Measurements from ENCODE around the gene ADGRL3. TPM values are rescaled to one million over a fixed set of nuclear protein-coding genes. Genes with fewer than 3 reads are reported as not detected.

Gene ADGRL3
- total RNA-seq, 1 donor from 2014 or later: 93.6 TPM

- no peaks in the 10 kb centered on the region for H3K27me3 Mint-ChIP-seq (ENCODE audit: insufficient read depth, low read depth)
- DNase-seq (ENCODE audit: low spot score): no peak
- TF ChIP-seq EZH2phosphoT487 (IDR thresholded peaks at IDR 0.05) (no peak), EZH2 (IDR thresholded peaks at IDR 0.05) (no peak), CTCF (IDR thresholded peaks at IDR 0.05) (no peak)
- Histone ChIP-seq H3K9ac (no peak overlapping the region), H3K4me2 (no peak overlapping the region), H4K20me1 (ENCODE audit: low read depth) (no peaks in the 10 kb centered on the region), H3K4me3 (no peak overlapping the region), H3F3A (ENCODE audit: low read depth) (no peaks in the 10 kb centered on the region), H3K27ac (no peak overlapping the region), H3K36me3 (no peaks in the 10 kb centered on the region), H3K79me2 (ENCODE audit: low read depth) (no peaks in the 10 kb centered on the region), H3K27me3 (no peaks in the 10 kb centered on the region), H3K4me1 (no peaks in the 10 kb centered on the region), H3K9me3 (ENCODE audit: low read depth) (no peaks in the 10 kb centered on the region), H2AFZ (replicated peaks) (no peak overlapping the region)
- H3K27ac Mint-ChIP-seq: no peak overlapping the region
- no peaks in the 10 kb centered on the region for H3K36me3 Mint-ChIP-seq
- no peak overlapping the region for H3K4me3 Mint-ChIP-seq
- H3K4me1 Mint-ChIP-seq: no peaks in the 10 kb centered on the region
- H3K9me3 Mint-ChIP-seq: no peaks in the 10 kb centered on the region
Measured at GRCh38 chr4:62115216-62115615, 915.1 kb downstream of the ADGRL3 start.

GRCh38 chr4:62117886-62118285, 917.8 kb downstream of the ADGRL3 start:
- Histone ChIP-seq H2AFZ (replicated peaks) (no peak overlapping the region), H3K4me3 (no peak overlapping the region), H3K9ac (no peak overlapping the region), H3K9me3 (ENCODE audit: low read depth) (no peaks in the 10 kb centered on the region), H3F3A (ENCODE audit: low read depth) (no peaks in the 10 kb centered on the region), H4K20me1 (ENCODE audit: low read depth) (no peaks in the 10 kb centered on the region), H3K4me1 (no peaks in the 10 kb centered on the region), H3K4me2 (no peak overlapping the region), H3K27ac (no peak overlapping the region), H3K79me2 (ENCODE audit: low read depth) (no peaks in the 10 kb centered on the region), H3K36me3 (no peaks in the 10 kb centered on the region), H3K27me3 (no peaks in the 10 kb centered on the region)
- H3K9me3 Mint-ChIP-seq: no peaks in the 10 kb centered on the region
- H3K27ac Mint-ChIP-seq: no peak overlapping the region
- DNase-seq (ENCODE audit: low spot score): no peak
- no peaks in the 10 kb centered on the region for H3K27me3 Mint-ChIP-seq (ENCODE audit: insufficient read depth, low read depth)
- no peaks in the 10 kb centered on the region for H3K36me3 Mint-ChIP-seq
- no peak for TF ChIP-seq EZH2phosphoT487 (IDR thresholded peaks at IDR 0.05)
- no peak for TF ChIP-seq CTCF (IDR thresholded peaks at IDR 0.05)
- no peak for TF ChIP-seq EZH2 (IDR thresholded peaks at IDR 0.05)
- H3K4me1 Mint-ChIP-seq: no peaks in the 10 kb centered on the region
- H3K4me3 Mint-ChIP-seq: no peak overlapping the region

GRCh38 chr4:62118558-62118957, 918.4 kb downstream of the ADGRL3 start:
- Mint-ChIP-seq H3K4me3 (no peak overlapping the region), H3K9me3 (no peaks in the 10 kb centered on the region), H3K36me3 (no peaks in the 10 kb centered on the region), H3K4me1 (no peaks in the 10 kb centered on the region), H3K27ac (no peak overlapping the region), H3K27me3 (ENCODE audit: insufficient read depth, low read depth) (no peaks in the 10 kb centered on the region)
- Histone ChIP-seq H3K36me3 (no peaks in the 10 kb centered on the region), H4K20me1 (ENCODE audit: low read depth) (no peaks in the 10 kb centered on the region), H3K27ac (no peak overlapping the region), H3F3A (ENCODE audit: low read depth) (no peaks in the 10 kb centered on the region), H3K4me3 (no peak overlapping the region), H3K9me3 (ENCODE audit: low read depth) (no peaks in the 10 kb centered on the region), H3K79me2 (ENCODE audit: low read depth) (no peaks in the 10 kb centered on the region), H3K27me3 (no peaks in the 10 kb centered on the region), H3K9ac (no peak overlapping the region), H3K4me2 (no peak overlapping the region), H3K4me1 (no peaks in the 10 kb centered on the region), H2AFZ (replicated peaks) (no peak overlapping the region)
- TF ChIP-seq CTCF (IDR thresholded peaks at IDR 0.05): no peak
- no peak for TF ChIP-seq EZH2 (IDR thresholded peaks at IDR 0.05)
- no peak for TF ChIP-seq EZH2phosphoT487 (IDR thresholded peaks at IDR 0.05)
- no peak for DNase-seq (ENCODE audit: low spot score)

Data from neural progenitor cell (in vitro differentiated cells).